Endothelial cell of umbilical vein (primary cell): ENCODE results near the gene MPEG1. TPM values are rescaled to one million over a fixed set of nuclear protein-coding genes. Genes with fewer than 3 reads are reported as not detected.

ENCODE experiments used
- BruUV-seq: library from RNA; stranded (reverse); fragments of 400-500 nt; replicated peaks from 2 replicates; lab custom pipeline; 2021; lab: Mats Ljungman, UMichigan
- CTCF ChIA-PET: fragments of 300-600, 350-600 bp; sonication (Branson Sonifier 250); formaldehyde crosslinking; loops from one replicate; lab custom pipeline; 2021; ENCODE audit warnings: antibody characterized with exemption, inconsistent platforms; lab: Charles Lee
- POLR2A ChIA-PET: fragments of 300-600, 350-600 bp; sonication (Branson Sonifier 250); formaldehyde crosslinking; loops from one replicate; lab custom pipeline; 2021; ENCODE audit warnings: antibody characterized with exemption, inconsistent platforms; lab: Charles Lee
- DNase-seq: peaks from one replicate; pipeline ENCODE4 v3.0.0-alpha.2; 2011; ENCODE audit warnings: low read depth, low spot score
- FAIRE-seq: peaks from 2 replicates; lab custom pipeline; 2011; peaks lifted over from hg19 to GRCh38; lab: Jason Lieb, UNC
- H2AFZ ChIP-seq: 2 replicates; pipeline ENCODE4 v1.6.0; 2012; ENCODE audit warnings: low read depth, low read length, control low read depth, inconsistent platforms
- H3K27ac ChIP-seq: 2 replicates; pipeline ENCODE4 v1.5.1; 2011; ENCODE audit warnings: low read depth, mild to moderate bottlenecking, control low read depth, low read length, moderate library complexity; ENCODE audit not compliant: insufficient read depth
- H3K27me3 ChIP-seq, 2 experiments: 2 replicates each; pipeline versions ENCODE4 v1.6.0 to v1.6.1; 2011; ENCODE audit warnings: low read length in 2 of 2, mixed read lengths in 1 of 2; ENCODE audit not compliant: control insufficient read depth in 2 of 2, insufficient read depth in 2 of 2
- H3K36me3 ChIP-seq, 2 experiments: 2 replicates in 1 of 2; 3 replicates in 1 of 2; pipeline ENCODE4 v1.5.1; 2011; ENCODE audit warnings: low read length in 2 of 2, mild to moderate bottlenecking in 1 of 2, moderate library complexity in 1 of 2; ENCODE audit not compliant: control insufficient read depth in 2 of 2, insufficient read depth in 2 of 2; ENCODE audit errors: extremely low read depth in 1 of 2
- H3K4me1 ChIP-seq: 3 replicates; pipeline ENCODE4 v1.5.1; 2011; ENCODE audit warnings: mild to moderate bottlenecking, low read length; ENCODE audit not compliant: control insufficient read depth, insufficient read depth; ENCODE audit errors: extremely low read depth
- H3K4me2 ChIP-seq: 2 replicates; pipeline ENCODE4 v1.6.1; 2011; ENCODE audit warnings: low read length, control low read depth, mixed read lengths; ENCODE audit not compliant: insufficient read depth
- H3K4me3 ChIP-seq, 3 experiments: fragments of 200-600 bp in 1 of 3; sonication (generic), shearing (Covaris generic) in 1 of 3; replicated peaks in 1 of 3; 2 replicates each; pipeline ENCODE4 v1.5.1; 2011 to 2016; ENCODE audit warnings: control low read depth in 3 of 3, low read length in 3 of 3, mild to moderate bottlenecking in 2 of 3, inconsistent platforms in 1 of 3, low read depth in 1 of 3, moderate library complexity in 1 of 3; ENCODE audit not compliant: insufficient read depth in 1 of 3
- H3K79me2 ChIP-seq: 2 replicates; pipeline ENCODE4 v1.6.0; 2012; ENCODE audit warnings: low read length, inconsistent platforms; ENCODE audit not compliant: control insufficient read depth, insufficient read depth
- H3K9ac ChIP-seq: replicated peaks from 2 replicates; pipeline ENCODE3; 2011; ENCODE audit warnings: low read length, control low read depth; ENCODE audit not compliant: insufficient read depth; ENCODE audit errors: extremely low read depth
- H3K9me1 ChIP-seq: replicated peaks from 3 replicates; pipeline ENCODE4 v1.6.0; 2011; ENCODE audit warnings: mild to moderate bottlenecking, low read length; ENCODE audit not compliant: control insufficient read depth, insufficient read depth; ENCODE audit errors: extremely low read depth
- H3K9me3 ChIP-seq: replicated peaks from 2 replicates; pipeline ENCODE4 v1.5.1; 2012; ENCODE audit warnings: low read length, inconsistent platforms; ENCODE audit not compliant: control insufficient read depth, insufficient read depth
- H4K20me1 ChIP-seq: replicated peaks from 2 replicates; pipeline ENCODE3; 2011; ENCODE audit warnings: mild to moderate bottlenecking, low read length; ENCODE audit not compliant: control insufficient read depth, insufficient read depth; ENCODE audit errors: extremely low read depth
- EZH2 ChIP-seq: IDR thresholded peaks from 2 replicates; pipeline ENCODE4 v1.6.1; 2012; ENCODE audit warnings: borderline replicate concordance, low read depth, mild to moderate bottlenecking, moderate library complexity, low read length, inconsistent platforms; ENCODE audit not compliant: severe bottlenecking
- FOS ChIP-seq: IDR thresholded peaks from 2 replicates; pipeline ENCODE4 v1.6.1; 2011; ENCODE audit warnings: mild to moderate bottlenecking, low read length, moderate library complexity, borderline replicate concordance; ENCODE audit not compliant: insufficient read depth
- GATA2 ChIP-seq: IDR thresholded peaks from 2 replicates; pipeline ENCODE4 v1.7.0; 2011; ENCODE audit warnings: low read depth, mild to moderate bottlenecking, moderate library complexity, mixed read lengths, low read length; ENCODE audit not compliant: insufficient read length, insufficient read depth
- JUN ChIP-seq: IDR thresholded peaks from 2 replicates; pipeline ENCODE4 v1.6.1; 2011; ENCODE audit warnings: borderline replicate concordance, low read depth; ENCODE audit not compliant: insufficient read length, insufficient read depth
- MYC ChIP-seq: IDR thresholded peaks from one replicate; pipeline ENCODE4 v1.6.1; 2011; ENCODE audit warnings: mild to moderate bottlenecking, low read depth, low read length
- POLR2A ChIP-seq: IDR thresholded peaks from 2 replicates; pipeline ENCODE4 v1.6.1; 2012; ENCODE audit warnings: low read depth, mild to moderate bottlenecking, control low read depth, low read length
- POLR2AphosphoS5 ChIP-seq: IDR thresholded peaks from 2 replicates; pipeline ENCODE4 v1.6.1; 2012; ENCODE audit warnings: low read depth, mild to moderate bottlenecking, control low read depth, low read length, moderate library complexity; ENCODE audit not compliant: insufficient read depth
- dilution Hi-C: fragments of 300-500 bp; cut with MboI; formaldehyde crosslinking; loops from one replicate; pipeline ENCODE4 v1.15.0; 2019; ENCODE audit warnings: low sequenced_read_pairs; ENCODE audit not compliant: extremely low pct_ligation_motif_present
- intact Hi-C: fragments of 100-400 bp; cut with micrococcal nuclease; formaldehyde crosslinking; loops from one replicate; pipeline ENCODE4 v1.10.0; 2022
- polyA plus RNA-seq, 4 experiments: library from polyadenylated mRNA; depleted of rRNA in 3 of 4; stranded (reverse) in 3 of 4; unstranded in 1 of 4; fragments of >200 nt; gene quantifications; 2 replicates each; pipeline versions ENCODE4 v1.2.1 to v1.2.3, GENCODE V29; 2011 to 2012; ENCODE audit warnings: missing spikeins in 1 of 4
- total RNA-seq: library from RNA; stranded (reverse); gene quantifications from 2 replicates; pipeline ENCODE4 v1.2.3, GENCODE V29; 2021
- TF ChIP-seq, protein P1 (sequence below): IDR thresholded peaks from 2 replicates; pipeline ENCODE4 v1.6.1; 2011; ENCODE audit not compliant: insufficient read depth, insufficient read length
- TF ChIP-seq, protein P2 (sequence below), 2 donors: IDR thresholded peaks; 1 replicate in 1 of 2; 2 replicates in 1 of 2; pipeline ENCODE4 v1.5.1; 2011; ENCODE audit warnings: low read length in 2 of 2, mild to moderate bottlenecking in 2 of 2, moderate library complexity in 2 of 2, control low read depth in 1 of 2, inconsistent platforms in 1 of 2, low read depth in 1 of 2; ENCODE audit not compliant: insufficient read depth in 1 of 2; ENCODE audit errors: extremely low read depth in 1 of 2

MPEG1 gene
- total and polyA plus RNA-seq, 2 donors (not counting 3 experiments of a cell fraction or from before 2014, with no cell fraction given), result not detected

DNA sequence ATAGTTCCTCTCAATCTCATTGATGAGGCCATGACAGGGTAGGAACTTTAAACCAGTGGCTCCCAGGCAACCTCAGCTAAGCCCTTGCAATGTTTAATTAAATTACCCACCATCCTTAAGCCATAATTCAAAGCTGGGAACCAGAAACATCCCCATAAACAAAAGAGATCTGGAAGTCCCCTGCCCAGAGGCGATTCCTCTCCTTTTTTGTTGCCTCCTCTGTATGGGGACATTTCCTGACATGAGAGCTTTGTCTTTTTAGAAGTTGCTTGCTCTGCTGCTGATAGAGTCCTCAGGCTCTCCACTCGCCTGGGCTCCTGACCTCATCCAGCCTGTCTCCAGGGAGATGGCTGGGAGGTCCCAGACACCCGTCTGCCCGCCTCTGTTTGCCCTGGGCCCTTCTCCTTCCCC, 37.6 kb downstream of the MPEG1 start:
- ChIA-PET POLR2A (no interaction called here), CTCF (interaction anchor here (1.0 to 2.7 kb wide), 4 partner anchors 10 to 268 kb away, joined by 3 to 21 read pairs (median 5); no protein-coding TSS in a partner anchor)
- no peak overlapping the region for H3K27ac ChIP-seq
- no peak overlapping the region for H3K4me2 ChIP-seq
- H3K79me2 ChIP-seq, result no peaks in the 10 kb centered on the region
- no peaks in the 10 kb centered on the region for H3K36me3 ChIP-seq
- peaks cover 8% of the 10 kb centered on the region for H3K4me1 ChIP-seq
- dilution Hi-C loops, result no loop called here
- peaks cover 32 to 41% of the 10 kb centered on the region in 2 experiments for H3K27me3 ChIP-seq
- no peak overlapping the region for H3K4me3 ChIP-seq
- no peaks in the 10 kb centered on the region for H3K9me3 ChIP-seq
- DNase-seq (no peak), FAIRE-seq (no peak)
- no peaks in the 10 kb centered on the region for H3K9me1 ChIP-seq
- H4K20me1 ChIP-seq, result no peaks in the 10 kb centered on the region
- TF ChIP-seq GATA2 (no peak), MYC (no peak), POLR2AphosphoS5 (no peak), EZH2 (no peak), FOS (no peak), POLR2A (no peak), JUN (no peak)
- TF ChIP-seq, protein P1, sequence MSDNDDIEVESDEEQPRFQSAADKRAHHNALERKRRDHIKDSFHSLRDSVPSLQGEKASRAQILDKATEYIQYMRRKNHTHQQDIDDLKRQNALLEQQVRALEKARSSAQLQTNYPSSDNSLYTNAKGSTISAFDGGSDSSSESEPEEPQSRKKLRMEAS, result no peak
- TF ChIP-seq, protein P2, sequence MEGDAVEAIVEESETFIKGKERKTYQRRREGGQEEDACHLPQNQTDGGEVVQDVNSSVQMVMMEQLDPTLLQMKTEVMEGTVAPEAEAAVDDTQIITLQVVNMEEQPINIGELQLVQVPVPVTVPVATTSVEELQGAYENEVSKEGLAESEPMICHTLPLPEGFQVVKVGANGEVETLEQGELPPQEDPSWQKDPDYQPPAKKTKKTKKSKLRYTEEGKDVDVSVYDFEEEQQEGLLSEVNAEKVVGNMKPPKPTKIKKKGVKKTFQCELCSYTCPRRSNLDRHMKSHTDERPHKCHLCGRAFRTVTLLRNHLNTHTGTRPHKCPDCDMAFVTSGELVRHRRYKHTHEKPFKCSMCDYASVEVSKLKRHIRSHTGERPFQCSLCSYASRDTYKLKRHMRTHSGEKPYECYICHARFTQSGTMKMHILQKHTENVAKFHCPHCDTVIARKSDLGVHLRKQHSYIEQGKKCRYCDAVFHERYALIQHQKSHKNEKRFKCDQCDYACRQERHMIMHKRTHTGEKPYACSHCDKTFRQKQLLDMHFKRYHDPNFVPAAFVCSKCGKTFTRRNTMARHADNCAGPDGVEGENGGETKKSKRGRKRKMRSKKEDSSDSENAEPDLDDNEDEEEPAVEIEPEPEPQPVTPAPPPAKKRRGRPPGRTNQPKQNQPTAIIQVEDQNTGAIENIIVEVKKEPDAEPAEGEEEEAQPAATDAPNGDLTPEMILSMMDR (IDR thresholded peaks at IDR 0.05; ENCODE audit: extremely low read depth in 1 of 2, insufficient read depth in 1 of 2, low read depth in 1 of 2, low read length in 2 of 2), result no peak
- BruUV-seq, result no TSS peak
- H2AFZ ChIP-seq, result no peak overlapping the region
- no peak overlapping the region for H3K9ac ChIP-seq
- intact Hi-C loops, result no loop called here
